Fibroblast of peridontal ligament (primary cell): ENCODE results near the gene YTHDF2.

Experiments used
- DNase-seq: peaks from one replicate; pipeline ENCODE4 v3.0.0-alpha.2; 2010; ENCODE audit errors: extremely low read depth

YTHDF2 gene

GRCh38 chr1:28801461-28801860 lies 64.7 kb downstream of the YTHDF2 start:
- DNase-seq = no peak

- no peak for DNase-seq
These were observed 66.3 kb downstream of the YTHDF2 start for GRCh38 chr1:28803051-28803450.

GRCh38 chr1:28803662-28804061 lies 66.9 kb downstream of the YTHDF2 start:
- DNase-seq = no peak

GRCh38 chr1:28804071-28804470 lies 67.3 kb downstream of the YTHDF2 start:
- no peak for DNase-seq

- DNase-seq = no peak
These were observed 70.3 kb downstream of the YTHDF2 start for GRCh38 chr1:28807046-28807445.

GRCh38 chr1:28807986-28808385 lies 71.2 kb downstream of the YTHDF2 start:
- DNase-seq = no peak

- DNase-seq = no peak
These were observed 74.6 kb downstream of the YTHDF2 start for GRCh38 chr1:28811369-28811765.

- no peak for DNase-seq
These were observed 75.3 kb downstream of the YTHDF2 start, which contains the start of gene OPRD1 for GRCh38 chr1:28811766-28812668. Gene OPRD1 (plus strand): TSS chr1:28812170. CDS start chr1:28812384, 214 bp downstream.

GRCh38 chr1:28812669-28813468 lies 76.1 kb downstream of the YTHDF2 start:
- DNase-seq = no peak

- no peak for DNase-seq
These were observed 77.3 kb downstream of the YTHDF2 start for GRCh38 chr1:28813931-28814465.

GRCh38 chr1:28815533-28816185 lies 78.9 kb downstream of the YTHDF2 start:
- DNase-seq = no peak

- DNase-seq = no peak
These were observed 80.4 kb downstream of the YTHDF2 start for GRCh38 chr1:28817133-28817532.

GRCh38 chr1:28819020-28819419 lies 82.3 kb downstream of the YTHDF2 start:
- no peak for DNase-seq
